Measurements from ENCODE around the gene SPINK8. TPM values are rescaled to one million over a fixed set of nuclear protein-coding genes. Genes with fewer than 3 reads are reported as not detected.
"Not testable (repeated sequence)": the region's sequence is repeated elsewhere in the genome, so short reads cannot be mapped to it uniquely, and the experiment has no call there.

The SPINK8 gene
- total and polyA plus RNA-seq, 2 of the 4 experiments (the other 2 are of a cell fraction), result not detected

DNA sequence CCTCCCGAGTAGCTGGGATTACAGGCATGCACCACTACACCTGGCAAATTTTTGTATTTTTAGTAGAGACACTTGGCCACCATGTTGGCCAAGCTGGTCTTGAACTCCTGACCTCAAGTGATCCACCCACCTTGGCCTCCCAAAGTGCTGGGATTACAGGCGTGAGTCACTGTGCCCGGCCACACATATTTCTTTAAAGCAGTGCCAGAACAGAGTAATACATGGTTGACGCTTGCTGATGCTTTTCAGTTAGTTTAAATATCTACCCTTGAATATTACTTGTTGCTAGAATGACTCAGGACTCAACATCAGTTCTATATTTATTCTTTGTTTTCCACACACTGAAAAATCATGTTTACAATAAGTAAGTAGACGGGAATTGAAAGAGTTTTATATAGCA lies 4.1 kb upstream of the SPINK8 start:
- H3K4me3 ChIP-seq (ENCODE audit: insufficient read depth, low read depth, low read length); H3K79me1 ChIP-seq (ENCODE audit: low read depth in 1 of 2, low read length in 2 of 2); H4K8ac ChIP-seq (ENCODE audit: low read depth in 2 of 2, low read length in 2 of 2); H3K23ac ChIP-seq (ENCODE audit: low read depth, low read length); H4K91ac ChIP-seq (ENCODE audit: insufficient read depth, low read depth, low read length); H3K4ac ChIP-seq (ENCODE audit: low read depth, low read length); H2AK9ac ChIP-seq (replicated peaks; ENCODE audit: low read depth, low read length, poor library complexity); H2AK5ac ChIP-seq (ENCODE audit: low read depth, low read length); CTCF ChIA-PET; H3K4me2 ChIP-seq (ENCODE audit: low read depth, low read length); H3K27me3 ChIP-seq (ENCODE audit: control insufficient read depth, insufficient read depth, low read length); H3K4me1 ChIP-seq (ENCODE audit: control insufficient read depth, insufficient read depth, low read length); H2BK120ac ChIP-seq (ENCODE audit: low read depth, low read length); H2AFZ ChIP-seq (replicated peaks; ENCODE audit: low read length, poor library complexity); H4K20me1 ChIP-seq (ENCODE audit: insufficient read depth, low read length); H2BK15ac ChIP-seq (ENCODE audit: low read depth, low read length); BruUV-seq (replicated peaks); H3K36me3 ChIP-seq (ENCODE audit: control insufficient read depth, insufficient read depth, low read length); H3K14ac ChIP-seq (replicated peaks; ENCODE audit: low read depth, low read length); POLR2A ChIA-PET (ENCODE audit: unreplicated experiment); H3K27ac ChIP-seq (ENCODE audit: insufficient read depth, low read length); H2BK5ac ChIP-seq (ENCODE audit: low read depth, low read length, poor library complexity, severe bottlenecking); H4K5ac ChIP-seq (ENCODE audit: low read depth, low read length); H3K56ac ChIP-seq (ENCODE audit: extremely low read depth, insufficient read depth, low read length); H3K9me1 ChIP-seq (ENCODE audit: insufficient read depth, low read length); dilution Hi-C loops (cut with HindIII; ENCODE audit: low sequenced_read_pairs, unreplicated experiment); H3K9me3 ChIP-seq (ENCODE audit: control insufficient read depth, insufficient read depth, low read length); in situ Hi-C loops (cut with MboI; ENCODE audit: low sequenced_read_pairs); H2BK20ac ChIP-seq (ENCODE audit: low read depth, low read length); H3K9ac ChIP-seq (ENCODE audit: low read depth, low read length); intact Hi-C loops (cut with micrococcal nuclease); H3K18ac ChIP-seq (ENCODE audit: low read depth, low read length): not testable (repeated sequence)
- peak; percentile 84 for ATAC-seq (ENCODE audit: low read depth)
- DNase-seq, result peak; percentile 45
- 67% methylated on average over 1 of the region's 5 CpGs; no CpG with 5 or more reads in 1 of the 2 experiments for WGBS, 2 experiments (ENCODE audit: extremely low coverage in 2 of 2, insufficient read length in 1 of 2)

DNA sequence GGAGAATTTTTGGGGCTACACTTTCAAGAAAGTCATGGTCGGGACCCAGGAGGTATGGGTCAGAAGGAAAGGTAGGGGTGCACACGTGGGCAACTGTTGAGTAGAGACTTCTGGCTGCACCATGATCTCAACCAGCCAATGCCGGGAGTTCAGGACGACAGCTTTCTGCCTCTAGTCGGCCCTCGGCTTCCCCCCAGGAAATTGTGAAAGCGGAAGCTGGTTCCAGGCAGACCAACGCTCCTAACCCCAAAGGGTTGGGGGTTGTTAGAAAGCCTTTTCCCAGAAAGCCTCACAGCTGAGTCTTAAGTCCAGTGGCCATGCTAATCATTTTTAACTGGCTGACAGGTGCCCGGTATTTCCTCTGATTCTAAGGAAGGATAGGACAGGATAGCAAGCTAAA lies 1.8 kb upstream of the SPINK8 start:
- H2AFZ ChIP-seq (replicated peaks; ENCODE audit: low read length, poor library complexity); H4K91ac ChIP-seq (ENCODE audit: insufficient read depth, low read depth, low read length); in situ Hi-C loops (cut with MboI; ENCODE audit: low sequenced_read_pairs); H2BK120ac ChIP-seq (ENCODE audit: low read depth, low read length); H2BK20ac ChIP-seq (ENCODE audit: low read depth, low read length); H3K27ac ChIP-seq (ENCODE audit: insufficient read depth, low read length); DNase-seq; CTCF ChIA-PET; dilution Hi-C loops (cut with HindIII; ENCODE audit: low sequenced_read_pairs, unreplicated experiment); ATAC-seq (ENCODE audit: low read depth); H3K14ac ChIP-seq (replicated peaks; ENCODE audit: low read depth, low read length); H2BK15ac ChIP-seq (ENCODE audit: low read depth, low read length); H3K9ac ChIP-seq (ENCODE audit: low read depth, low read length); H3K9me3 ChIP-seq (ENCODE audit: control insufficient read depth, insufficient read depth, low read length); H3K36me3 ChIP-seq (ENCODE audit: control insufficient read depth, insufficient read depth, low read length); POLR2A ChIA-PET (ENCODE audit: unreplicated experiment); H2AK5ac ChIP-seq (ENCODE audit: low read depth, low read length); H4K20me1 ChIP-seq (ENCODE audit: insufficient read depth, low read length); H3K4ac ChIP-seq (ENCODE audit: low read depth, low read length); BruUV-seq (replicated peaks); H3K18ac ChIP-seq (ENCODE audit: low read depth, low read length); H3K4me1 ChIP-seq (ENCODE audit: control insufficient read depth, insufficient read depth, low read length); H2BK5ac ChIP-seq (ENCODE audit: low read depth, low read length, poor library complexity, severe bottlenecking); H3K4me3 ChIP-seq (ENCODE audit: insufficient read depth, low read depth, low read length); H3K4me2 ChIP-seq (ENCODE audit: low read depth, low read length); intact Hi-C loops (cut with micrococcal nuclease); H4K5ac ChIP-seq (ENCODE audit: low read depth, low read length); H3K9me1 ChIP-seq (ENCODE audit: insufficient read depth, low read length); H3K79me1 ChIP-seq (ENCODE audit: low read depth in 1 of 2, low read length in 2 of 2); H2AK9ac ChIP-seq (replicated peaks; ENCODE audit: low read depth, low read length, poor library complexity); H4K8ac ChIP-seq (ENCODE audit: low read depth in 2 of 2, low read length in 2 of 2); H3K23ac ChIP-seq (ENCODE audit: low read depth, low read length); H3K56ac ChIP-seq (ENCODE audit: extremely low read depth, insufficient read depth, low read length): not testable (repeated sequence)
- 43% methylated on average over 1 of the region's 9 CpGs; no CpG with 5 or more reads in 1 of the 2 experiments for WGBS, 2 experiments (ENCODE audit: extremely low coverage in 2 of 2, insufficient read length in 1 of 2)
- peaks cover 15% of the 10 kb centered on the region for H3K27me3 ChIP-seq (ENCODE audit: control insufficient read depth, insufficient read depth, low read length)
